Activated T-cell treated with anti-CD3 and anti-CD28 coated beads, Interleukin-2, amount 50 U/mL, for 1 hour (primary cell): ENCODE data around the gene FOXA2.

ENCODE experiments used
- DNase-seq: peaks from one replicate; pipeline ENCODE4 v3.0.0-alpha.2; 2020

The FOXA2 gene

DNA sequence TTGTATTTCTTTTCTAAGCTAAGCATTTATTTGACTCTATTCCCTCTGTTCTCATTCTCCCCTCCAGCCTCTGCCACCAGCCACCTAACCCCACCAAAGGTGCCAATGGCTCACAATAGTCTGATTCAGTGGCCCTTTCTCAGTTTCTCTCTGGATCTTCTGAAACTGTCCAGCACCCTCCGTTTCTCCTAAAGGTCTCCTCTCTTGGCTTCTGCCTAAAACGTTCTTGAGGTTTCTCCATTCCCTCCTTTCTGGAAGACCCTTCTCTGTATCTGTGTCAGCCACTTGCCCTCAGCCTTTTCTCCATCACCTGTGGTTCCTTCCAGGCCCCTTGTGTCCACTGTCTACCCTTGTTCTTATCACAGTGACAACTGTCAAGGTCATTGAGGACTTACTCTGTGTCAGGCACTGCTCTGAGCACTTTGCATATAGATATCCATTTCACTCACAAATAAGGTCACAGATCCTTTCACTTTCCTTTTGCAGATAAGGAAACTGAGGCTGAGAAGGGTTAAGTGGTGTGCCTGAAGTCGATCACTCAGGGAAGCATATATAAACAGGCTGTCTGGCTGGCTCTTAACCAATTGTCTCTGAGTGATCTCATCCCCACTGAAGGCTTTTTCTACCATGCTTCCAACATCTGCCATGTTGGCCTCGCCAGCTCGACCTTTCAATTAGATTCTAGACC, 48.1 kb downstream of the FOXA2 start:
- DNase-seq = no peak

DNA sequence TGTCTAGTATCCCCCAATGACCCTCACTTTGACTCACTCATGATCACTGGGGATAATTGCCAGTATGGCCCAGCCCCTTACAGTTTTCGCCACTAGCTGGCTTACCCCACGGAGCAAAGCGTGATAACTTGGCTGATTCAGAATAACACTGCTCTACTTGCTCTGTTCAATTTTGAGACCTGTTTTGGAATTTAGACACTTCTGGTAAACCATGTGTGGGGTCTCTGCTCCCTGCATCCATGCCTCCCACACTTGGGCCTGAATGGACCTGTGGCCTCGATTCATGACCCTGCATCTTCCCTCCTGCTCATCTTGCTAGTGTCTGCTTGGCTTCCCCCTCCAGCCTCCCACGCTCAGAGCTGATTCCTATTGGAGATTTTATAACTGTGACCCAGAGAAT, 48.9 kb downstream of the FOXA2 start:
- no peak for DNase-seq

DNA sequence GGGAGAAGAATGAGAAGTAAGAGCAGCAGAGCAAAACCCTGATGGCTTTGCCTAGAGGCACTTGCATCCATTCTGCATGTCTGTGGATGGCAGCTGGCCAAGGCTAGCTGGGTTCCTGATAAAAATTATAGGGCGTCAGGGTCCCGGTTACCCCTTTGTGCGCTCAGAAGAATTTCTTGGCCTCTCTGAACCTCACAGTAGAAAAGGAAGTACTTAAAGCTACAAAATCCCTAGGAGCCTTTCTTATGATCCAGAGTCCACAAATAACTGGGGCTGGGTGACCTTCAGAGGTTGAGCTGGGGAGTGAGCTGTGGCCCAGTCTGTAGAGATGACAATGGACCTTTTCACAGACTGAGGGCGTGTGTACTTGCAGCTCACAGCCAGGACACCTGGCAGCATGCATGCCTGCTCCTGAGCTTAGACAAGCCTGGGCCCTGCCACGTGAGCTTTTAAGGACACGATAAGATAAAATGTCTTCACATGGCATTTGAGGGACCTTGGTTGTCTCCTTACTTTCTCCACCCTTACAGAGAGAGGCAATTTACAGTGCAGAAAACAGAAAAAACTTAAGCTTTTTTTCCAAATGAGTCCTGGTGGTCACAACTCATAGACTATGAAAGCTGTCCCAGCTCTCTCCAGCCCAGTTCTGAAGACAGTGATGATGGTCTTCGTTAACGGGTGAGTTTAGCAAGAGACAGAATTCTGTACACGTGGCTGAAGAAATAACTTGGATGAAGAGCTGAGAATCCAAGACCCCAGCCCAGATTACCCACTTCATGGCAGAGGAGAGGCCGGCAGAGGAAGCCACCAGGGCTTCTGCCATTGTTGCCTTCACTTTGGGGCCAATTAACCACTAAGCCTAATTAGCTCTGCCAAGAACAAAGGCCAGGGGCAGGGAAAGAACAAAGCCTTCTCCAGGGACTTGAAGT, 50.3 kb downstream of the FOXA2 start:
- DNase-seq = no peak

DNA sequence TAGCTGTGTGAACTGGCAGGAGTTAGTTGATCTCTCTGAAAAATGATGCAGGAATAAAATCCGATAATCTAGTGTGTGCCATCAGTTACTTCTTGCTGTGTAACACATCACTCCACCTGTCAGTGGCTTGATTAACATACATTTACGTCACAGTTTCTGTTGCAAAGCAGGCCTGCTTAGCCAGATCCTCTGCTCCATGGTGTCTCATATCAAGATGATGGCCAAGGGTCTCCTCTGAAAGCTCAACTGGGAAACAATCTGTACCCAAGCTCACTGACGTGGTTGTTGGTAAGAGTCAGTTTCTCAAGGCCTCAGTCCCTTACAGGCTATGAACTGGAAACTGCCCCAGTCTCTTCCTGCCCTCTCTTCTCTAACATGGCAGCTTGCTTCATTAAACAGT, 51.8 kb downstream of the FOXA2 start:
- no peak for DNase-seq

DNA sequence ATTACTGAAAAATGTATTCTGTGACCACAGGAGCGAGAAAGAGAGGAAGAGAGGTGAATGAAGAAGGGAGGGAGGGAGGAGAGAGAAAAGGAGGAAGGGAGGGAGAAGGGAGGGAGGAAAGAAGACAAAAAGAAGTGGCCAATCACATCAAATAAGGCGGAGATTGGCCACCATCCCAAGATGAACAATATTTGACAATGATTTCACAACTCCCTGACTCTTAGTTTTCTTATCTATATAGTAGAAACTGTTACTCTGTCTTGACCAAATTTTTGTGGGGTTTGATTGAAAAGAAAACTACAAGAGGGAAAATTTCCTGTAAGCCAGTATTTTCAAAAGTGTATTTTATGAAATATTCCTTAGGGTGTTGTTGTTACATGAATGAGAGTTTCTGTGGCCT, 52.6 kb downstream of the FOXA2 start:
- no peak for DNase-seq

DNA sequence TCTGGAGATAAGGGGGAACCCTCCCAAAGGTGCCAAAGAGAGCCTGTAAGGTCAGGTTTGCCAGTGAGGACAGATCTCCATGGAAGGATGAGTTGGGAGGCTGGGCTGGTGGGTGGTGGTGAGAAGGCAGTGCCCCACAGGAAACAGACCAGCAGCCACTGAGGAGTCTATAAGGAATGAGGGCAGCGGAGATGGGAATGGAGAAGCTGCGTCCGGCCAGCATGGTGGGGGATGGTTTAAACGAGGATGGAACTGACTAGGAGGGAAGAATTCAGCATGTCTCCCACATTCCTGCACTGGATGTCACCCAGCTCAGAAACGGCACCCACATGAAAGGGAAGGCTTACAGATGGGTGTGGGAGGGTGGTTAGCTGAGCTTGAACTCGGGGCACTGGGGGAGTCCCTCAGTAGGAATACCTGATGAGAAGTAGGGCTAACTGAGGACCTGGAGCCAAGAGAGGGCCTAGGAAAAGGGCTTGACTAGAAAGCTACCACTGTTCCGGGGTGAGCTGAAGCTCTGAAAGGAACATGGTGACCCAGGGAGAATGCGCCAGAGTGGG, 53.2 kb downstream of the FOXA2 start:
- no peak for DNase-seq
